NCI-H1048 (cell line): ENCODE results near the gene CDK5RAP2.
"Not testable (repeated sequence)": the region's sequence is repeated elsewhere in the genome, so short reads cannot be mapped to it uniquely, and the experiment has no call there.

ENCODE experiments used
- DNase-seq: peaks from one replicate; lab custom pipeline; 2025; lab: John Stamatoyannopoulos, UW

The CDK5RAP2 gene

DNA sequence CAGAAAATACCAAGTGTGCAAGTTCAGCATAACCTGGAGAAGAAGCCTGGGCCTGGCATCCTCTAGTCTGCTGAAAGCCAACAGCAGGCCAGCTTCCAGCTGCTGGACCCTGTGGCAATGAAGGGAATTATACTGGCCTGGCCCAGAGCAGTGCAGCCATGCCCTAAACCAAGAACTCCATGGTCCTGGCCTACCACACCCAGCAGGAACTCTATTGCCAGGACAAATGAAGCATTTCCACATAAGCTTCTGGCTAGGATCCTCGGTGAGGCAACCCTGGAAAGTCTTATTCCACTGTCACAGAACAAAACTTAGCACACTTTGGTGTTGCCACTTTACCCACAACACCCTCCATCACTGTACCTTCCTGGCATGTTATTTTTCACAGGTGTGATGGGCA, 35.5 kb downstream of the CDK5RAP2 start:
- no peak for DNase-seq

DNA sequence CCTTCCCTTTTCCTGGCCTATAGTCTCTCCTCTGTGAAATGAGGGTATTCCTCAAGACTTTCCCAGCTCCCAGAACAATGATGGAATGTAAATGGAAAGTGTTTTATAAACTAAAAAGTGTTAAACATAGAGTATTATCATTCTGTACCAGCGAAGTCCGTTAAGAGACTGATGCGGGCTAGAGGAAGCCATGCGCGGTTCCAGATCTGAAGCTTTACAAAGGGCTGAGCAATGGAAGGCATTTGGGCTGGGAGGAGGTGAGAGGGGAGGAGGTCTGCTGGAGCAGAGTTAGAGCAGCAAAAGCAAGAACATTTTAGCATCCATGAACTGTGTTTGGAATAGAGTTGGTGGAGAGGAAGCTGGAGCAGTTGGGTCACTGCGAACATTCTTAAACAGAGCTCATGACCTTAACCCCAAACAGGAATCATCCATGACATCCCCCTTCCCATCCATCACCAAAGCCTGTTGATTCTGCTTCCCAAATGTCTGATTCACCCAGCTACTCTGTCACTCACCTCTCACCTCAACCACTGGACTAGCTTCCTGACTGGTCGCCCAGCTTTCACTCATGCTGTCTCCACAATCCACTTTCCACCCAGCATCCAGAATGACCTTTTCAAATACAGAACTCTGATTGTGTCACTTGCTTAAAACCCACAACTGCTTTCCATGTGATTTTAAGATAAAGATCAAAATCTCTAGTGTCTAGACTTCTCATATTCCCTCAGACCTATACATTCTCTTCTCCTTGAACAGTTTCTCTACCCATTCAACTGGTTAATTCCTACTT, 37.1 kb downstream of the CDK5RAP2 start:
- no peak for DNase-seq

DNA sequence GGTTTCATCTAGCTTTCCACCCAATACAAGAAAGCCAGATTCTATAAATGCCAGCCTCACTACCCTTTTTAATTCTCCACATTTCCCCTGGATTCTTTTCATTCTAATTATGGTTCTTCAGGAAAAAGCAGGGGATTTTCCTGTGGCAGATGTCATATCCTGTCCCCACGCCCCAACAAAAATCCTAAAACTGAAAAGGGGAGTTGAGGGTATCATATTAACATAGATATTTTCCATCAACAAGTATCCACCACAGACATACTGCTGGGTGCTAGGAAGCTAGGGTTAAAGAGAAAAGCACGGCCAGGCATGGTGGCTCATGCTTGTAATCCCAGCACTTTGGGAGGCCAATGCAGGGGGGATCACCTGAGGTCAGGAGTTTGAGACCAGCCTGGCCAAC, 38.0 kb downstream of the CDK5RAP2 start:
- DNase-seq: no peak

DNA sequence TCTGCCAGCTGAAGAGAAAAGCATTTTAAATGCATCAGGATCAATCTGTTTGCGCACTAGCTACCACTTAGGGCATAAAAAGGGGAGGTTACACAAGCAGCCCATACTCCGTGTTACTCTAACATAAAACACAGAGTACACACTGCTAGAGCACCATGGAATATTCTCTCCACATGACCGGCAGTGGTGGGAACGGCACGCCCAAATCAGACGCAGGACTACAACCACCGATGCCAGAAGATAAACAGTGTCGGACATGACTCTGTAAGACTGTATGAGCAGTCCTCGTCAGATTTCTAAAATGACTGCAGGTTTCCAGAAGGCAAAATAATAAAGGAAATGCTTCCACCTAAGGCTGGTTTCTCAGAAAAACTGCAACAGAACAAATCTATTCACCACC, 40.0 kb downstream of the CDK5RAP2 start:
- DNase-seq: no peak

GRCh38 chr9:120538339-120538738, 41.6 kb downstream of the CDK5RAP2 start:
- no peak for DNase-seq

DNA sequence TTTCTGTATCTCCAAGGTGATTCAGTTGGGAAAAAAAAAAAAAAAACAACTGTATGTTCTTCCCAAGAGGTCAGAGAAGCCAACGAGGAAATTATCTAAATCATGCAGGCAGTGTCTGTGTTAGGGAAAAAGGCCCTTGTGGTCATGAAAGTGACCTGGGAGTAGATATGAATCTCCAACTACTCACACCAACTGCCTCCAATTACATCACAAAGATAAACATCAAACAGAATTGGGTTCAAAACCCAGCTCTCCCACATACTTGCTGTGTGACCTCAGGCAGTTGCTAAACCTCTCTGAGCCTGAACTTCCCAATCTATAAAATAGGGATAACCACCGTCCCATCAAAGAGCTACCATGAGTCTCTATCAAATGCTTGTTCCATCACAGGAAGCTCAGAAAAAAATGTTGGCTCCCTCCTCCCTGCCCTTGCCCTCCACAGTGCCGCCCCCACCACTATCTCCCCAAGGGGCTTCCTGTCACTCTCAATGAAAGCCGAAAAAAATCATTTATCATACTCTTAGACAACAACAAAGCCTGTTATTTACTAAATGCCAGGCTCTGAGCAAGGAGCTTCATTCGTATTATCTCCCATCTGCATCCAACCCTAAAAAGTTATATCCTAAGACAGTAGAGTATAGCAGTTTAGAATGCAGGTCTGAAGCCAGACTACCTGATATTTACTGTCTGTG, 42.9 kb downstream of the CDK5RAP2 start:
- DNase-seq: no peak

GRCh38 chr9:120536094-120536493, 43.9 kb downstream of the CDK5RAP2 start:
- no peak for DNase-seq

GRCh38 chr9:120534266-120534665, 45.7 kb downstream of the CDK5RAP2 start:
- DNase-seq: no peak

- no peak for DNase-seq
Observed at GRCh38 chr9:120532891-120533290, 47.1 kb downstream of the CDK5RAP2 start.

DNA sequence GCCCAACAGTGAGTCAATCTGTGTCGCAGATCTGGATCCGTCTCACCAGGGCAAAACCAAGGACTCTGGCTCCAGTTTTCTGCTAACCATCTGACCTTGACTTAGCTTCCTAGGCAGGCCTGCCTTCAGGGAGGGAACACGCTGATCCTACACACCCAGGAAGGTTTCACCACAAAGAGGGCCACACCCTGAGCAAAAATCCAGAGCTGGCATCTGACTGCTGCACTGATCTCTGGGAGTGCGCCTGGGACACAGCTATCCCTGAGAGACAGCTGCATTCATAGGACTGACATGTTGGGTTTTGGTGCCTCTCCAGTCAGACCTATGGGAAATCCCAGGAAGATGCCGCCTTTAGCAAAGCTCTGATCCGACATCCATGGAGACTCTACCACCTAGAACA, 47.5 kb downstream of the CDK5RAP2 start:
- no peak for DNase-seq

GRCh38 chr9:120531683-120532300, 48.2 kb downstream of the CDK5RAP2 start:
- no peak for DNase-seq

GRCh38 chr9:120530220-120530832, 49.6 kb downstream of the CDK5RAP2 start:
- not testable (repeated sequence) for DNase-seq

- no peak for DNase-seq
Observed at GRCh38 chr9:120528829-120529228, 51.1 kb downstream of the CDK5RAP2 start.

- DNase-seq: no peak
Observed at GRCh38 chr9:120528327-120528726, 51.6 kb downstream of the CDK5RAP2 start.

DNA sequence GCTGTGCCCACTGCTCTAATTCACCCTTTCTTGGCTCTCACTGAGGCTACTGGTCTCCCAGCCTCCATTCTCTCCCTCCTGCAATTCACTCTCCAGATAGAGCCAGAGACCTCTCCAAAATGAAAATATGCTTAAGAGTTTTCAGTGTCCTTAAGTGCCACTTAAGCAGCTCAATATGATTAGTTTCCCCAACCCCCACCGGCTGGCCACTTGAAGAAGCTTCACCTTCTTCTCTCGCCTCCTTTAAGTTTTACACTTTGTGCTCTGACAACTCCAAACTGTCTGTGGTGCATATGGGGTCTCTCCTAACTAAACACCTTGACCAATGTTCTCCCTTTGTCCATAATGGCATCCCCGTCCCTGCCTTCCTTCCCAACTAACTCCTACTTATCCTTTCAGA, 53.4 kb downstream of the CDK5RAP2 start:
- DNase-seq: no peak

DNA sequence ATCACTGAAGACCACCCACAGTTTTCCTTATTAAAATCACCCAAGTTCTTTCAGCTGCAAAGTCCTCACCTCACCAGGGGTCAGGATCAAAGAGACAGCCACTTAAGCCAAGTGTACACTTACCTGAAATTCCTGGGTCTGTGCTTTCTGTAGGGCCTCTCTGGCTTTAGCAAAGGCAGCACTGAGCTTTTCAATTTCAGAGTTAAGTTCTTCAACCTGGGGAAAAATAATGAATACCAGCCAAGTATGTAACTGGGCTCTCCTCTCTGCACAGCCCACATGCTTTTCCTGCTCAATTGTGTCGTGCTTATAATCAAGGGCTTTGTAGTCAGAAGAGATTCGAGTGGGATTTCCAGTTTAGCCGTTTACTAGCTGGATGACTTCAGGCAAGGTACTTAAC, 55.1 kb downstream of the CDK5RAP2 start:
- DNase-seq: no peak

DNA sequence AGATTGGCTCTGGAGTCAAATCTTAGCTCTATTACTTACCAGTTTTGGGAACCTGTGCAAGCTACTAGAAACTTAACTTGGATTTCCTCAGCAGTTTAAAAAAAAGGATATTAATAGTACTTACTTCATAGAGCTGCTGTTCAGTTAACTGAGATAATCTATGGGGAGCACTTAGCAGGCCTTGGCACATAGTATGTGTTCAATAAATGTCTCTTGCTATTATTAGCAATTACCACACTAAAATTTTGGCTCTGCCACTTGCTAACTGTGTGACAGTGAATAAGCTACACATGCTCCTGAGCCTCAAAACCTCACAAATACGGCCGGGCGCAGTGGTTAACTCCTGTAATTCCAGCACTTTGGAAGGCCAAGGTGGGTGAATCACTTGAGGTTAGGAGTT, 55.9 kb downstream of the CDK5RAP2 start:
- no peak for DNase-seq

GRCh38 chr9:120522558-120522957, 57.4 kb downstream of the CDK5RAP2 start:
- no peak for DNase-seq

DNA sequence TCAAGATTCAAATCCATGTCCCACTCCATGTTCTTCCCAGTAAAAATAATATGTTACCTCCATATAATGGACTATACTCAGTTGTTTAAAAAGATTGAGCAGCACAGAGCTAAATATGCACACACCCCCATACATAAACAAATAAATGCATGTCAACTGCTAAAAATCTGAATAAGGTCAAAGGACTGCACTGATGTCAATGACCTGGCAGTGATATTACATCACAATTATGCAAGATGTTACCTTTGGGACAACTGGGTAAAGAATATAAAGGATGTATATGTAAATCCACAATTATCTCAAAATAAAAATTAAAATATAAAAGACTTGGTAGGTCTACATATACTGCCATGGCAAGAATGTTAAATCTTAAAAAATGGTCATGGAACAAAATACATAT, 57.9 kb downstream of the CDK5RAP2 start:
- no peak for DNase-seq

DNA sequence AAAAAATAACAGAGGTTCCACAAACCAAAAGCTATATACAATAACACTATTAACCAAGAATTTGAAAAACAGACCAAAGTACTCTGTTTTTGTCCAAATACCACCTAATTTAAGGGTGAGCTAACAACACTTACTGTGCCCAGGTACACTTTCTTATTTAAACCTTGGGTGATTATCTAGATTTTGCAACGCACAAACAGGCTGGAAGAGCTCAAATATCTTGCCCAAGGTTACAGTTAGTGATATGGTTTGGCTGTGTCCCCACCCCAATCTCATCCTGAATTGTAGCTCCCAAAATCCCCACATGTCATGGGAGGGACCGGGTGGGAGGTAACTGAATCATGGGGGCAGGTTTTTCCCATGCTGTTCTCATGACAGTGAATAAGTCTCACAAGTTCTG, 58.9 kb downstream of the CDK5RAP2 start:
- no peak for DNase-seq

- DNase-seq: not testable (repeated sequence)
Observed at GRCh38 chr9:120515996-120516395, 64.0 kb downstream of the CDK5RAP2 start.

DNA sequence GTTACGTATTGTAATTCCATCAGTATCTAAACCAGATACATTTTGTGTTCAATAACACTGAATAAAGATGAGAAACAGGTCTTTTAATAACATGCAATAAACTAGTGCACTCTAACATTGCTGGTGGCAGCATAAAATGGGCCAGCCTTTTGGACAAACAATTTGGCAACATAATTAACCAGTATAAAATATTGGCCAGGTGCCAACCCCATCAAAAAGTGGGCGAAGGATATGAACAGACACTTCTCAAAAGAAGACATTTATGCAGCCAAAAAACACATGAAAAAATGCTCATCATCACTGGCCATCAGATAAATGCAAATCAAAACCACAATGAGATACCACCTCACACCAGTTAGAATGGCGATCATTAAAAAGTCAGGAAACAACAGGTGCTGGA, 64.5 kb downstream of the CDK5RAP2 start:
- DNase-seq: not testable (repeated sequence)

DNA sequence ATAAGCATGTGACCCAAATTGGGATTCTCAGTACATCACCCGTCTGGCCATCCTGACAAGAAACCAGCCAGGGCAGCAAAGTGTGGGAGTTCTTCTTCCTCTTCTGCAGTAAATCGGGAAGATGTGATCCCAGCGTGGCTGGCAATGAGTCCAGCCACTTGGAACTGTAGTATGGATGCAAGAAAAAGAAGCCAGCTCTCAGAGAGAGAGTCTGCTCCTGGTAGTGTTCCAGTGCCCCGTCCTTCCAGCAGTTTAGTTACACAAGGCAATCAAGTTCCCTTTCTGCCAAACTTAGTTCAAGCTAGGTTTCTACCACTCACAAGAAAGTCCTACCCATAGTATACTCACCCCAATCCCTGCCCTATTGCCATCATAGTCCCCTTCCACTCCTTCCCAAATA, 65.6 kb downstream of the CDK5RAP2 start:
- no peak for DNase-seq
